Measurements from ENCODE around the gene HNRNPA1L2.

GRCh38 chr13:52638666-52639328 lies 3.4 kb upstream of the HNRNPA1L2 start:
- TF ChIP-seq EZH2 (optimal IDR thresholded peaks at IDR 0.05; ENCODE audit: low read depth, low read length) (no peak), EZH2phosphoT487 (IDR thresholded peaks at IDR 0.05; ENCODE audit: low read length) (no peak)
- TF ChIP-seq, protein P1, sequence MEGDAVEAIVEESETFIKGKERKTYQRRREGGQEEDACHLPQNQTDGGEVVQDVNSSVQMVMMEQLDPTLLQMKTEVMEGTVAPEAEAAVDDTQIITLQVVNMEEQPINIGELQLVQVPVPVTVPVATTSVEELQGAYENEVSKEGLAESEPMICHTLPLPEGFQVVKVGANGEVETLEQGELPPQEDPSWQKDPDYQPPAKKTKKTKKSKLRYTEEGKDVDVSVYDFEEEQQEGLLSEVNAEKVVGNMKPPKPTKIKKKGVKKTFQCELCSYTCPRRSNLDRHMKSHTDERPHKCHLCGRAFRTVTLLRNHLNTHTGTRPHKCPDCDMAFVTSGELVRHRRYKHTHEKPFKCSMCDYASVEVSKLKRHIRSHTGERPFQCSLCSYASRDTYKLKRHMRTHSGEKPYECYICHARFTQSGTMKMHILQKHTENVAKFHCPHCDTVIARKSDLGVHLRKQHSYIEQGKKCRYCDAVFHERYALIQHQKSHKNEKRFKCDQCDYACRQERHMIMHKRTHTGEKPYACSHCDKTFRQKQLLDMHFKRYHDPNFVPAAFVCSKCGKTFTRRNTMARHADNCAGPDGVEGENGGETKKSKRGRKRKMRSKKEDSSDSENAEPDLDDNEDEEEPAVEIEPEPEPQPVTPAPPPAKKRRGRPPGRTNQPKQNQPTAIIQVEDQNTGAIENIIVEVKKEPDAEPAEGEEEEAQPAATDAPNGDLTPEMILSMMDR (IDR thresholded peaks at IDR 0.05; ENCODE audit: low read length) = no peak

All from MM.1S (cell line).